ENCODE data around the gene RTP2.
A peak's percentile ranks its signal among the peaks of the same experiment; 100 is the strongest.

The RTP2 gene

DNA sequence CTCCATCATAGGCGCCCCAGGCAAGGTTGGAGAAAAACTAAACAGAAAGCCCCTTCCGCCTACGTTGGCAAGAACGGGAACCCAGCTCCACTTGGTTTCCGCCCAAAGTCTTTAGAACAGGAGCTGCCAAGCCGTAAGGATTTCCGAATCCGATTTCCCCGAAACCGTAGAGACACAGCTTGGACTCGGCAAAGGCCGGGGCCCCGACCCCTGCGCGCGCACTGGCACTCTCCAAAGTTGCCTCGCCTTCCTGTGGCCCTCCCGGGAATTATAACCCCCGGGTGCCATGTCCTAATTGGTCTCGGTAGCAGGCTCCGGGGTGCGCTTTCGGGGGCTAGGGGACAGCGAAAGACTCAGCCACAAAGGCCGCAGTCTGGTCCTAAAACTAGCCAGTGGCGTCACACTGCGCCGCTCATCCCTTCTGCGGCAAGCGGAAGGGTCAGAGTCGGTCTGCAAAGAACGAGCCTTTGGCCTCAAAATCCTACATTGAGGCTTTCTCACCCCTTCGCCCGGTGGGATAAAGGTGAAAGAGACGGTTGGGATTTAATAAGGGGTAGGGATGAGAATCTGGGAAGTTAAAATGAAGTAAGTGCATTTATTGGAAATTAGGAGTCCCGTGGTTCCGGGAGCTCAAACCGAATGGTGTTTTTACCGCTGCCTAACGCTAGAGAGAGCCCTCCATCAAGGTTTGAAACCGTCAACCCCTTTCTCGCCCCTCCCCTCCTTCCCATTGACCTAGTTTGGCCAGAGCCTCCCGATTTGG lies 36.2 kb upstream of the RTP2 start:
- peak; percentile 93 for DNase-seq

- DNase-seq: no peak
Observed at GRCh38 chr3:187738071-187738330, 35.6 kb upstream of the RTP2 start.

DNA sequence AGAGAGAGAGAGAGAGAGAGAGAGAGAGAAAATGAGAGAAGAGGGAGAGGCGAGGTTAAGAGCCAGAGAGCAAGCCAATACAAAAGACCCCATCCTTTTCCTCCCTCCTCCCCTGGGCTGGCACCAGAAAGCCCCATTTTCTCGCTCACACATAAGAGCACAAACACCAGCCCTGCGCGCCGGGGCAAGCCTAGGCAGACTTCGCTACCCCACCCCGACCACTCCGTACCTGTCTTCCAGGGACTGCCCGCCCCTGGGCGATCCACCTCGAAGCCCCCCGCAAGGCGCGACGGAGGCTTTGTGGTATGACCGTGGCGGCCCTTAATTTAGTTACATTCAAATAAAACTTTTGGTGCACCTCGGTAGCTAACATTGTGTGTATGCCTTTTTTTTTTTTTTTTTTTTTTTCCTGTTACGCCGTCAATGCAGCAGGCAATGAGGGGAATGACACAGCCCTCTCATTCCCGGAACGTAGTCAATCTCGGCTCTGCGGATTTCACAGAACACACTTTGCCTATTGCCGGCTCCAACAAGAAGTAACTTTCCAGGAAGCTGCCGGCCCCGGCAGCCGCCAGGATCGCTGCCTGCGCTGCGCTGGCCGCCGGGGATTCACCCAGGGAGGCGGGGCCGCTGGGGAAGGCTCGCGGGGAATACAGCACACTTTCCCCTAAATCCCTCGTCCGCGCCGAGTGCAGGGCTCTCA lies 35.2 kb upstream of the RTP2 start:
- DNase-seq: peak; percentile 63

- no peak for DNase-seq
Observed at GRCh38 chr3:187737006-187737367, 34.6 kb upstream of the RTP2 start.

DNA sequence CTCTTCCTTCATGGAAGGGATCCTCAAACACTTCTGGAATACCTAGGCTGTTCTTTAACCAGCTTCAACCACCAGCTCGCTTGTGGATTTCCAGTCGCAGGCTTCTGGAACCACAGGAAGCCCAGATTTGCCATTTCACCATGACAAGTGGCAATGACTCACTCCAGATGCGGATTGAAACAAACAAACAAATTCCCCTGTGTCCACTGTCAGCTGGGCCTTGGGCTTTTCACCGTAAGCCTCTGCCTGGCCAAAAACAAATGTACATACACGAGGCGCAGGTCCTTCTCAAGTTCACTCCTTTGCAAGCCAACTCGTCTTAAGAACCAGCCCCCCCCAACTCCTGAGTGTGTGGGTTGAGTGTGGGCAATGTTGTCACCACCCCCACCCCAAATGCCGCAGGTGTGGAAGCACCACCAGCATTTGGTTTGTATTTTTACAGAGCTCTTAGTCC lies 34.1 kb upstream of the RTP2 start:
- DNase-seq: peak; percentile 59

DNA sequence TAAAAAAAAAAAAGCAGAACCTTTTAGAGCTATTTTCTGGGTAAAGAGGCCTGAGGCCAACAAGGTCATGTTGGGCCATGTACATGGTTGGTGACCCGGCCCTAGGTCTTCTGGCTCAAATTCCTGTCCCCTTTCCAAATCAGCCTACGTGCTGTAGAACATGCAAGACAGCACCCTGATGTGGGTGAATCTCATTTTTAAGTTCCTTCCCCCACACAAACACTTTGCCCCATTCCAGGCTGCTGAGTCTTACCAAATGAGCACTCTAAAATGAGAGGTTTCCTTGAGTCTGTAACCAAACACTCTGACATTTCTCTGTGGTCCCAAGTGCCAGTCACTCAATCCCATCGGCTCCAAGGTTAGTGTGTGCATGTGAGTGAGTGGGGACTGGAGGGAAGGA lies 33.5 kb upstream of the RTP2 start:
- DNase-seq: peak; percentile 54

DNA sequence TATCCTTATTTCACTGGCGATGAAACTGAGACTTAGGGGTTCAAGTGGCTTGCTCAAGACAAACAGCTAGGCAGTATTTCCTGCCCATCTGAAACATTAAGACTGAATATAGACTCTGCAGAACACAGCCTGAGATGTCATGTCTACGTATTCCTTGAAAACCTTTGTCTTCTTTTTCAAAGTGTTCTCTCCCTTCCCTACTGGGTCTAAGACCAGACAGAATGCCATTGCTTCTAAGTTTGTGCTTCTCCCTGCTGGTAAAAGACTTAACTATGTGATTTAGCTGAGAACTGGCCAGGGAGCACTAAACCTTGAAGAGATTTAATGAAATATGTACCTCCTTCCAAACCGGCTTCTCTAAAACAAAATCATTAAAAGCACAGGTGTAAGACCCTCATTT lies 33.0 kb upstream of the RTP2 start:
- DNase-seq: no peak

- no peak for DNase-seq
Observed at GRCh38 chr3:187734841-187735240, 32.5 kb upstream of the RTP2 start.

DNA sequence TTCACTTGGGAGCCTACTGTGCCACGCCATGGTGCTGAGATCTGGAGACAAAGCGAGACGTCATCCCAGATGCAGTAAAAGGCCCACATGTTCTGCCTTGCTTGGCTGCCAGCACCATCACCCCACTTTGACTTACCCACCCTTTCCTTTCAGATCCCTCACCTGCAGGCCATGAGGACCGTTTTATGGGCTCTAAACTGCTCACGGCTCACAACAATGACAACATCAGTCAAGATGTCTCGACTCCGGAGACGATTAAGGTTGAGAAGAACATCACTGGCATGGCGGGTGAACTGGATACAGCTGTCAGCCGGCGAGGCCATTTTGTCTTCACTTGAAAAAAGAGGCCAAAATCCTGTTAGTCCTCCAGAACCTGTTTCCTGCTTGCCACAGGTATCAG lies 31.0 kb upstream of the RTP2 start:
- DNase-seq: no peak

- no peak for DNase-seq
Observed at GRCh38 chr3:187729598-187729997, 27.2 kb upstream of the RTP2 start.

DNA sequence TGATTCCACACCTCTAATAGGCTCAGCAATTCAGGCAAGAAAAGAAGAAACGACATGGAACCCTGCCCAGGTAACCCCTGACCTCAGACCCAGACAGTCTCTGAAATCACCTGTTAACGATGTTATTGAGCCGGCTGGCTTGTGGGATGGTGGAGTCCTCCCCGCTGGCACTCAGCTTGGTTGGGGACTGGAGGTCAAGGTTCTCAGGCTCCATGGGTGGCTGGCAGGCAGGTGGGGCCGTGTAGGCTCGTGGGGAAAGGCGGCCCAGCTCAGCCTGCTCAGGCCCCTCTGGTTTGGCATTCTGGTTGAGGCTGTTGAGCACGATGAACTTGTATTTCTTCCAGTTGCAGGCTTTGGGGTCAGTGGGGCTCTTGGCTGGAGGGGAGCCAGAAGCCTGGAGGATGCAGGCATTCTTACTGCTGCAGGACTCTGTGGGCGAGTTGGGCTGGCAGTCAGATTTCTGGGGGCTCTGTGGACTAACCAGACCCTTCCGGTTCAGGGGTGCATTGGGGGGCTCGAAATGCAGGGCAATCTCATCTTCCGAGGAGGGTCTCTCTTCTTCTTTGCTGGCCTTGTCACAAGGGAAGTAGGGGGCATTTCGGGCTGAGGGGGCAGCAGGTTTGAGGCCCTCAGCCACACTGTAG lies 26.7 kb upstream of the RTP2 start:
- DNase-seq: no peak

DNA sequence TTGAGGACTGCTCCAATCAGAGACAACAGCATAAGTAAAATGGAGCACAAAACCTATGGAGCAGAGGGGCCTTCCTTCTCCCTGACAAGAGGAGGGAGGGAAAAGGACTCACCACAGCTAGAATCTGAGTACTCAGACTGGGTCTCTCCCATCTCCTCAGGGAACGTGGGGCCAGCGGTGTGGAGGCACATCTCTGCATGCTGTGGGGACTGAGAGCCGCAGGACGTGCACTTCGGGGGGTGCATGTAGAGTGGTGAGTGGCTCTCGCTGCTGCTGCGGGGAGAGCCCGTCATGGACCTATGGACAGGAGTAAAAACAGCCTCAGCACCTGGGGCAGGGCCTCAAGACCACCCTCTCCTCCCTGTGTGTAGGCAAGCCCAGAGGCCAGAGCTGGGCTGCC lies 25.9 kb upstream of the RTP2 start:
- DNase-seq: no peak

- no peak for DNase-seq
Observed at GRCh38 chr3:187726564-187726963, 24.2 kb upstream of the RTP2 start.

DNA sequence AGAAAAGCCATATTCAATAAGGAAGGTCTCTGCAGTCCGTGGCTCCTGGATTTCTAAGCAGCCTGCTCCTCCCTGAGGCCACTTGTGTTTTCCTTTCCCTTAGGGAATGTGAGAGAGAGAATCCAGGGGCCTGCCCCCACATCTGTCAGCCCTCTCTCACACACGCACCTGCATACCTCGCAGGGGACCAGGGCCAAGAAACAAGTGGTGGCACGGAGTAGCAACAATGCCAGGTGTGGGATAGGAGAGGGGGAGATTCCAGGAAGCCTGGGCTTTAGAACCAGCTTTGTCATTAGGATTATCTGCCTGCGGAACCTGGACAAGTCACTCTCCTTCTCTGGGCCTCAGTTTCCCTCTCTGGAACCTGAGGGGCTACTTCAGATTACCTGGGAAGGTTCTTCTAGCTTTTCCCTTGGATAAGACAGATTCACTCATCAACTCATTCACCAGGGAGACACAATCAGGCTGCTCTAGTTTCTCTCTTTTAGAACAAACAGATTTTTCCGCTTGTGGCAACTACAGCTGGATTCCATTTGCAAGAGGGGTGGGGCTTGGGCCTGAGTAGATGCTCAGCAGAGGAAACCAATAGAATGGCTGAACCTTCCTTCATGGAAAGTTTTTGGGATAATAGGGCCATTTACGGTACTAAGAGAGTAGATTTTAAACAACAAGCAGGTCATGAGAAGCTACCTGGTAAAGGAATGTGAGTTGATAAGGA lies 23.5 kb upstream of the RTP2 start:
- no peak for DNase-seq

DNA sequence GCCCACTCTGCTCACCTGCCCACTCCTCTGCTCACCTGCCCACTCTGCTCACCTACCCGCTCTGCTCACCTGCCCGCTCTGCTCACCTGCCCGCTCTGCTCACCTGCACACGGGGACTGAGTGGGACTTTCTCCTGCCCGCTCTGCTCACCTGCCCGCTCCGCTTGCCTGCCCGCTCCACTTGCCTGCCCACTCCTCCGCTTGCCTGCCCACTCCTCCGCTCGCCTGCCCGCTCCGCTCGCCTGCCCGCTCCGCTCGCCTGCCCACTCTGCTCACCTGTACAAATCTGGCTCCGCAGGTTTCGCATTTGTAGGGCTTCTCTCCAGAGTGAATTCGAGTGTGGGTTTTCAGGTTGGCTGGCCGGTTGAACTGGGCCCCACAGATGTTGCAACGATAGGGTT lies 22.9 kb upstream of the RTP2 start:
- no peak for DNase-seq

- no peak for DNase-seq
Observed at GRCh38 chr3:187722206-187722612, 19.9 kb upstream of the RTP2 start.

DNA sequence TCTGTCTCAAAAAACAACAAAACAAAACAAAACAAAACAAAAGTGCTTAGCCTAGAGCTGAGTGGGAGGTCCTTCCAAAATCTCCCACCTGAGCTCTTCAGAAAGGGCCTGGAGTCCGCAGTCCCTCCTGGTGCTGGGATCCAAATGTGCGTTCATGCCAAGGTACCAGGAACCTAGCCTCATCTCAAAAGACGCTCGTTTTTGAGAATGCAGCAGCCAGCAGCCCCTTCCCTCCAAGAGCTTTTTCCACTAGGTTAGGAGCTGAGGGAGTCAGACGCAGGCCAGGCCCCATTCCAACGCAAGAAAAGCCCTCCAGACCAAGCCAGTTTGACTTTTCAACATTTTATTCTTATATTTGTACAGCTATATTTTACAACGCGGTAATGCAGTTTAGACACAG lies 18.7 kb upstream of the RTP2 start:
- DNase-seq: no peak

- no peak for DNase-seq
Observed at GRCh38 chr3:187720337-187720670, 17.9 kb upstream of the RTP2 start.

- no peak for DNase-seq
Observed at GRCh38 chr3:187719628-187720336, 17.4 kb upstream of the RTP2 start.

DNA sequence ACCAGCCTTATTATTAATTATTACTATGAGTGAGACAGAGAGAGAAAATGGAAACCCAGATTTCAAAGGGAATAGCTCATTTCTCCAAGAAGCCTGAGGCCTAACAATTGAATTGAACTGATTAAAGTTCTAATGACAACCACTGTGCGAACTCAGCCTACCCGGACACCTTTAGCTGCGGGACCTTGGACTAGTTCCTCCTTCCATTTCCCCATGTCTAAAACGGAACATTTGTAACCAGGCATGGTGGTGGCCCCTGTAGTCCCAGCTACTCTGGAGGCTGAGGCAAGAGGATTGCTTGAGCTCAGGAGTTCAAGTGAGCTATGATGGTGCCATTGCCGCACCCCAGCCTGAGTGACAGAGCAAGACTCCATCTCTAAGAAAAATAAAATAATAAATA lies 16.4 kb upstream of the RTP2 start:
- no peak for DNase-seq

DNA sequence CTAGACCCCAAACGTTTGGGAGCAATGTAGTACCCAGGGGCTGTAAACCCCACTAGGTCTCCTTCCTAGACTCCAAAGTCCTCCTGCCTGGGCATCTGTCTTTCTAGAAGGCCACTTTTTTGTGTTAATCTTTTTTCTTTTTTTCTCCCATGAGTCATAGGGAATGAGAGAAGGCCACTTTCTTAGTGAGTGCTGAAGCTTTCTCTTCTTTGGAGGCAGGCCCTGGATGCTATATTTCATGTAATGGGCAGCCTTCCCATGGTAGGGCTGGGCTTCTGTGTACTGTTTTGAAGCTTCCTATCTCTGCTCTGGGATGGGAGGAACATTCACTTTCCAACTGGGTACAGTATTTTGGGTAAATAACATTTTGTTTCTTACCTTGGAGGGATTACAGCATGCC lies 15.2 kb upstream of the RTP2 start:
- no peak for DNase-seq

GRCh38 chr3:187714404-187714979 lies 12.1 kb upstream of the RTP2 start:
- DNase-seq: peak; percentile 73

DNA sequence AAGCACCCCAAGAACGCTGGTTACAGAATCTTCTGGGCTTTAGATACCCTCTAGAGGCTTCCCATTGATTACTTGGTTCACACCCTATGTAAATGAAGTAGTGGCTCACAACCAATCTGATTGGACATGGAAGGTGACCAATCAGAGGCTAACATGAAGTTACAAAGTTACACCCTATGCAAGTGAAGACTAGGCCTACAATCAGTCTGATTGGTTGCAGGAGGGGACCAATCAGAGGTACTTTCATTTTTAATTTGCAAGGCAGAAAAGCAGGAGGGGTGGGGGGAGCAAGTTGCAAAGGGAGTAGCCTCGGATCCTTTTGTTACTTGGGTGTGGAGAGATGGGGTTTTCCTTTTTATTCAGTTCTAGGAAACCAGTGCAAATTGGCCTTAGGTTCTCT lies 11.1 kb upstream of the RTP2 start:
- DNase-seq: peak; percentile 57
